K562 (cell line): ENCODE results near the gene MACROD2. TPM values are rescaled to one million over a fixed set of nuclear protein-coding genes. Genes with fewer than 3 reads are reported as not detected.

Source experiments
- ATAC-seq: fragments of 200-7000 bp; cut with Tn5 transposase; 3 replicates; pipeline ENCODE4 v1.9.1; 2020; ENCODE audit warnings: moderate library complexity
- BruUV-seq: library from RNA; stranded (reverse); fragments of 400-500 nt; replicated peaks from 2 replicates; lab custom pipeline; 2021; lab: Mats Ljungman, UMichigan
- CTCF ChIA-PET: fragments of 300-600 bp; formaldehyde crosslinking; extraction: SDS; loops from one replicate; lab custom pipeline; 2021; ENCODE audit warnings: low intra/inter-chr PET ratio; lab: Yijun Ruan, JAX
- POLR2A ChIA-PET: fragments of 300-600, 350-650 bp; sonication (Branson Sonifier 250); formaldehyde crosslinking; extraction: SDS; loops from one replicate; lab custom pipeline; 2021; ENCODE audit warnings: antibody characterized with exemption, inconsistent platforms; lab: Yijun Ruan, JAX
- DNase-seq, 4 experiments: peaks; one replicate each; pipeline versions ENCODE4 v3.0.0 to v3.0.0-alpha.2; 2011 to 2018; ENCODE audit warnings: low spot score in 3 of 4, mixed read lengths in 3 of 4; ENCODE audit errors: extremely low read depth in 1 of 4
- FAIRE-seq: peaks from 2 replicates; lab custom pipeline; 2011; peaks lifted over from hg19 to GRCh38; lab: Jason Lieb, UNC
- H2AFZ ChIP-seq: 2 replicates; pipeline ENCODE4 v1.6.0; 2011; ENCODE audit warnings: low read depth, low read length, control low read depth, inconsistent platforms
- H3K27ac ChIP-seq: fragments of 200-600 bp; 3 replicates; pipeline ENCODE4 v1.8.0; 2011; ENCODE audit warnings: low read depth, mild to moderate bottlenecking, control low read depth, inconsistent platforms, low read length, moderate library complexity, mixed read lengths; ENCODE audit errors: extremely low read depth
- H3K27me3 ChIP-seq, 2 experiments: fragments of 300-600 bp in 1 of 2; 2 replicates in 1 of 2; 3 replicates in 1 of 2; pipeline versions ENCODE4 v1.6.0 to v1.8.0; 2011; ENCODE audit warnings: inconsistent platforms in 2 of 2, low read length in 2 of 2, mild to moderate bottlenecking in 1 of 2, mixed read lengths in 1 of 2, moderate library complexity in 1 of 2; ENCODE audit not compliant: control insufficient read depth in 2 of 2, insufficient read depth in 2 of 2
- H3K36me3 ChIP-seq: fragments of 300-600 bp; 3 replicates; pipeline ENCODE4 v1.8.0; 2011; ENCODE audit warnings: mild to moderate bottlenecking, low read length, inconsistent platforms; ENCODE audit not compliant: control insufficient read depth, insufficient read depth
- H3K4me1 ChIP-seq, 2 experiments: fragments of 200-600 bp in 1 of 2; replicated peaks in 1 of 2; 2 replicates in 1 of 2; 3 replicates in 1 of 2; pipeline versions ENCODE4 v1.5.1 to v1.8.0; 2011; ENCODE audit warnings: inconsistent platforms in 2 of 2, low read length in 2 of 2, mild to moderate bottlenecking in 1 of 2, mixed read lengths in 1 of 2, moderate library complexity in 1 of 2; ENCODE audit not compliant: control insufficient read depth in 2 of 2, insufficient read depth in 2 of 2
- H3K4me2 ChIP-seq: 2 replicates; pipeline ENCODE4 v1.6.1; 2011; ENCODE audit warnings: low read length, control low read depth, inconsistent platforms, mixed read lengths; ENCODE audit not compliant: insufficient read depth
- H3K4me3 ChIP-seq: fragments of 200-600 bp; sonication (generic), shearing (Covaris generic); 2 replicates; pipeline ENCODE4 v1.5.1; 2016; ENCODE audit warnings: control low read depth, inconsistent platforms
- H3K79me2 ChIP-seq: fragments of 200-600 bp; 3 replicates; pipeline ENCODE4 v1.8.0; 2011; ENCODE audit warnings: low read length, inconsistent platforms; ENCODE audit not compliant: control insufficient read depth, insufficient read depth
- H3K9ac ChIP-seq, 2 experiments: 2 replicates each; pipeline versions ENCODE4 v1.6.0 to v1.6.1; 2011; ENCODE audit warnings: low read depth in 2 of 2, low read length in 2 of 2, control low read depth in 1 of 2, inconsistent platforms in 1 of 2, mild to moderate bottlenecking in 1 of 2, mixed read lengths in 1 of 2; ENCODE audit not compliant: insufficient read depth in 1 of 2
- H3K9me1 ChIP-seq: one replicate; pipeline ENCODE4 v1.6.0; 2011; ENCODE audit warnings: inconsistent platforms, mild to moderate bottlenecking, low read length, moderate library complexity; ENCODE audit not compliant: control insufficient read depth, insufficient read depth
- H3K9me3 ChIP-seq: replicated peaks from 2 replicates; pipeline ENCODE4 v1.5.1; 2011; ENCODE audit warnings: low read depth, low read length, inconsistent platforms; ENCODE audit not compliant: control insufficient read depth, insufficient read depth
- H4K20me1 ChIP-seq: replicated peaks from 2 replicates; pipeline ENCODE4 v1.6.1; 2011; ENCODE audit warnings: low read length, inconsistent platforms, mixed read lengths; ENCODE audit not compliant: control insufficient read depth, insufficient read depth
- ARID1B ChIP-seq: fragments of 450-650 bp; IDR thresholded peaks from 2 replicates; pipeline ENCODE4 v1.6.1; 2016; ENCODE audit warnings: antibody characterized with exemption, mild to moderate bottlenecking, inconsistent platforms
- CBX8 ChIP-seq: fragments of 200-600 bp; sonication (generic); IDR thresholded peaks from 2 replicates; pipeline ENCODE4 v1.6.1; 2012; ENCODE audit warnings: borderline replicate concordance, mixed run types, low read depth, mild to moderate bottlenecking, moderate library complexity, mixed read lengths, low read length, control low read depth, inconsistent platforms; ENCODE audit not compliant: poor library complexity, severe bottlenecking; ENCODE audit errors: extremely low read depth
- CCNT2 ChIP-seq: IDR thresholded peaks from 2 replicates; pipeline ENCODE4 v1.6.1; 2011; ENCODE audit warnings: borderline replicate concordance, low read depth, mild to moderate bottlenecking, moderate library complexity, mixed read lengths, low read length; ENCODE audit not compliant: insufficient read length; ENCODE audit errors: extremely low read depth
- EP400 ChIP-seq: fragments of 450-650 bp; IDR thresholded peaks from 2 replicates; pipeline ENCODE4 v1.6.1; 2017; ENCODE audit warnings: antibody characterized with exemption, mild to moderate bottlenecking, moderate library complexity
- MEIS2 ChIP-seq: fragments of 450-650 bp; IDR thresholded peaks from 2 replicates; pipeline ENCODE4 v1.6.1; 2014; ENCODE audit warnings: mild to moderate bottlenecking; ENCODE audit not compliant: partially characterized antibody
- NBN ChIP-seq: fragments of 450-650 bp; IDR thresholded peaks from 2 replicates; pipeline ENCODE4 v1.6.1; 2016; ENCODE audit warnings: low read depth, mild to moderate bottlenecking
- PCBP1 ChIP-seq: fragments of 200-400 bp; formaldehyde crosslinking; IDR thresholded peaks from 2 replicates; pipeline ENCODE4 v1.6.1; 2018; ENCODE audit warnings: mild to moderate bottlenecking, low read depth, low read length; ENCODE audit not compliant: poor library complexity, severe bottlenecking
- PML ChIP-seq: IDR thresholded peaks from 2 replicates; pipeline ENCODE4 v1.6.1; 2012; ENCODE audit warnings: low read length, inconsistent platforms
- STAT5B ChIP-seq: fragments of 250-450 bp; sonication (Bioruptor Pico); IDR thresholded peaks from 2 replicates; pipeline ENCODE4 v1.8.0; 2021; ENCODE audit warnings: mild to moderate bottlenecking, inconsistent platforms
- ZNF133 ChIP-seq: fragments of 250-450 bp; sonication (Bioruptor Pico); IDR thresholded peaks from 2 replicates; pipeline ENCODE4 v1.4.0; 2020; ENCODE audit warnings: mild to moderate bottlenecking
- ZNF23 ChIP-seq: fragments of 250-450 bp; sonication (Bioruptor Pico); IDR thresholded peaks from 2 replicates; pipeline ENCODE4 v1.4.0; 2020; ENCODE audit warnings: mild to moderate bottlenecking
- ZNF512 ChIP-seq: IDR thresholded peaks from 2 replicates; pipeline ENCODE4 v1.6.1; 2016; ENCODE audit warnings: missing genetic modification characterization, missing compliant biosample characterization
- WGBS: fragments of 100-300 bp; shearing (Covaris generic); methylation state at CpG from one replicate; pipeline ENCODE4 v1.1.6; 2016; ENCODE audit warnings: low coverage, mixed read lengths; ENCODE audit not compliant: insufficient coverage; ENCODE audit errors: missing lambda C conversion rate; 5-methylcytosine and 5-hydroxymethylcytosine counted together
- in situ Hi-C: fragments of 300-500 bp; cut with MboI; formaldehyde crosslinking; loops from 4 replicates; pipeline ENCODE4 v1.15.0; 2018; ENCODE audit warnings: inconsistent platforms, mixed read lengths
- intact Hi-C: fragments of 100-400 bp; cut with micrococcal nuclease; formaldehyde crosslinking; loops from 2 replicates; pipeline ENCODE4 v1.14.2; 2022
- polyA plus RNA-seq, 8 experiments: library from polyadenylated mRNA; depleted of rRNA in 4 of 8; stranded (reverse) in 5 of 8; unstranded in 3 of 8; fragments of >200 nt; fragmentation: Nextera tagmentation in 2 of 8; fragmentation: Illumina TruSeq in 1 of 8; extraction: Ambion mirVana in 2 of 8; extraction: Trizol in 1 of 8; gene quantifications; 2 replicates each; pipeline versions ENCODE4 v1.2.1 to v1.2.3, GENCODE V29; 2011 to 2014; ENCODE audit warnings: inconsistent platforms in 1 of 8, missing spikeins in 1 of 8
- total RNA-seq, 7 experiments: library from RNA; depleted of rRNA in 6 of 7; stranded (reverse); fragments of >200 nt in 6 of 7; fragmentation: Illumina TruSeq in 2 of 7; extraction: Trizol in 2 of 7; gene quantifications; 2 replicates each; pipeline versions ENCODE4 v1.2.1 to v1.2.3, GENCODE V29; 2011 to 2021; ENCODE audit warnings: low replicate concordance in 1 of 7
- TF ChIP-seq, protein P1 (sequence below): IDR thresholded peaks from 2 replicates; pipeline ENCODE4 v1.6.1; 2011; ENCODE audit warnings: borderline replicate concordance, low read depth, mild to moderate bottlenecking, moderate library complexity, low read length; ENCODE audit not compliant: insufficient read depth, poor library complexity, severe bottlenecking
- TF ChIP-seq, protein P2 (sequence below), 2 experiments: fragments of 450-650 bp; IDR thresholded peaks; 2 replicates each; pipeline ENCODE4 v1.6.1; 2018; ENCODE audit warnings: mild to moderate bottlenecking in 2 of 2, low read depth in 1 of 2; ENCODE audit not compliant: partially characterized antibody in 2 of 2

Gene MACROD2
- total and polyA plus RNA-seq, 9 of the 15 experiments (the other 6 are each of a cell fraction or from before 2014, with no cell fraction given) = not detected

GRCh38 chr20:14947946-14948345, 952.6 kb downstream of the MACROD2 start:
- CTCF ChIA-PET = no interaction called here

More at GRCh38 chr20:14947946-14948345, 952.6 kb downstream of the MACROD2 start:
- Histone ChIP-seq H3K27ac (no peak overlapping the region), H3K9me1 (no peaks in the 10 kb centered on the region), H2AFZ (no peak overlapping the region), H3K4me3 (no peak overlapping the region), H3K4me1 (no peaks in the 10 kb centered on the region), H3K79me2 (no peaks in the 10 kb centered on the region), H3K4me2 (no peak overlapping the region), H3K9ac (no peak overlapping the region), H3K27me3 (no peaks in the 10 kb centered on the region), H3K9me3 (no peaks in the 10 kb centered on the region), H4K20me1 (no peaks in the 10 kb centered on the region), H3K36me3 (no peaks in the 10 kb centered on the region)
- WGBS = 0% methylated on average over 1 of the region's 1 CpG
- intact Hi-C loops (no loop called here), in situ Hi-C loops (no loop called here)
- BruUV-seq = no TSS peak
- DNase-seq = no peak
- TF ChIP-seq, protein P1, sequence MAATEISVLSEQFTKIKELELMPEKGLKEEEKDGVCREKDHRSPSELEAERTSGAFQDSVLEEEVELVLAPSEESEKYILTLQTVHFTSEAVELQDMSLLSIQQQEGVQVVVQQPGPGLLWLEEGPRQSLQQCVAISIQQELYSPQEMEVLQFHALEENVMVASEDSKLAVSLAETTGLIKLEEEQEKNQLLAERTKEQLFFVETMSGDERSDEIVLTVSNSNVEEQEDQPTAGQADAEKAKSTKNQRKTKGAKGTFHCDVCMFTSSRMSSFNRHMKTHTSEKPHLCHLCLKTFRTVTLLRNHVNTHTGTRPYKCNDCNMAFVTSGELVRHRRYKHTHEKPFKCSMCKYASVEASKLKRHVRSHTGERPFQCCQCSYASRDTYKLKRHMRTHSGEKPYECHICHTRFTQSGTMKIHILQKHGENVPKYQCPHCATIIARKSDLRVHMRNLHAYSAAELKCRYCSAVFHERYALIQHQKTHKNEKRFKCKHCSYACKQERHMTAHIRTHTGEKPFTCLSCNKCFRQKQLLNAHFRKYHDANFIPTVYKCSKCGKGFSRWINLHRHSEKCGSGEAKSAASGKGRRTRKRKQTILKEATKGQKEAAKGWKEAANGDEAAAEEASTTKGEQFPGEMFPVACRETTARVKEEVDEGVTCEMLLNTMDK = no peak
- TF ChIP-seq ZNF23 (CRISPR knock-in tag) (no peak), CCNT2 (no peak), MEIS2 (no peak), NBN (no peak), PML (no peak), EP400 (no peak), ZNF512 (no peak), STAT5B (no peak), ARID1B (no peak), CBX8 (no peak), PCBP1 (no peak), ZNF133 (CRISPR knock-in tag) (no peak)
- TF ChIP-seq, protein P2, sequence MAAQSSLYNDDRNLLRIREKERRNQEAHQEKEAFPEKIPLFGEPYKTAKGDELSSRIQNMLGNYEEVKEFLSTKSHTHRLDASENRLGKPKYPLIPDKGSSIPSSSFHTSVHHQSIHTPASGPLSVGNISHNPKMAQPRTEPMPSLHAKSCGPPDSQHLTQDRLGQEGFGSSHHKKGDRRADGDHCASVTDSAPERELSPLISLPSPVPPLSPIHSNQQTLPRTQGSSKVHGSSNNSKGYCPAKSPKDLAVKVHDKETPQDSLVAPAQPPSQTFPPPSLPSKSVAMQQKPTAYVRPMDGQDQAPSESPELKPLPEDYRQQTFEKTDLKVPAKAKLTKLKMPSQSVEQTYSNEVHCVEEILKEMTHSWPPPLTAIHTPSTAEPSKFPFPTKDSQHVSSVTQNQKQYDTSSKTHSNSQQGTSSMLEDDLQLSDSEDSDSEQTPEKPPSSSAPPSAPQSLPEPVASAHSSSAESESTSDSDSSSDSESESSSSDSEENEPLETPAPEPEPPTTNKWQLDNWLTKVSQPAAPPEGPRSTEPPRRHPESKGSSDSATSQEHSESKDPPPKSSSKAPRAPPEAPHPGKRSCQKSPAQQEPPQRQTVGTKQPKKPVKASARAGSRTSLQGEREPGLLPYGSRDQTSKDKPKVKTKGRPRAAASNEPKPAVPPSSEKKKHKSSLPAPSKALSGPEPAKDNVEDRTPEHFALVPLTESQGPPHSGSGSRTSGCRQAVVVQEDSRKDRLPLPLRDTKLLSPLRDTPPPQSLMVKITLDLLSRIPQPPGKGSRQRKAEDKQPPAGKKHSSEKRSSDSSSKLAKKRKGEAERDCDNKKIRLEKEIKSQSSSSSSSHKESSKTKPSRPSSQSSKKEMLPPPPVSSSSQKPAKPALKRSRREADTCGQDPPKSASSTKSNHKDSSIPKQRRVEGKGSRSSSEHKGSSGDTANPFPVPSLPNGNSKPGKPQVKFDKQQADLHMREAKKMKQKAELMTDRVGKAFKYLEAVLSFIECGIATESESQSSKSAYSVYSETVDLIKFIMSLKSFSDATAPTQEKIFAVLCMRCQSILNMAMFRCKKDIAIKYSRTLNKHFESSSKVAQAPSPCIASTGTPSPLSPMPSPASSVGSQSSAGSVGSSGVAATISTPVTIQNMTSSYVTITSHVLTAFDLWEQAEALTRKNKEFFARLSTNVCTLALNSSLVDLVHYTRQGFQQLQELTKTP (IDR thresholded peaks at IDR 0.05; ENCODE audit: low read depth in 1 of 2, partially characterized antibody in 2 of 2) = no peak
- FAIRE-seq = no peak
- POLR2A ChIA-PET = no interaction called here
- no peak for ATAC-seq
